ENCODE measurements around the gene LOXHD1. TPM values are rescaled to one million over a fixed set of nuclear protein-coding genes. Genes with fewer than 3 reads are reported as not detected.

LOXHD1 gene
- total RNA-seq, 1 donor from 2014 or later: not detected

- no peak for TF ChIP-seq CTCF (IDR thresholded peaks at IDR 0.05)
- no peak for TF ChIP-seq POLR2AphosphoS5 (IDR thresholded peaks at IDR 0.05; ENCODE audit: insufficient read depth in 1 of 2, low read depth in 1 of 2)
- no peak for TF ChIP-seq POLR2A (IDR thresholded peaks at IDR 0.05)
- Histone ChIP-seq H3K4me1 (no peaks in the 10 kb centered on the region), H3K9me3 (no peaks in the 10 kb centered on the region), H3K4me3 (no peak overlapping the region), H3K27me3 (no peaks in the 10 kb centered on the region), H3K36me3 (no peaks in the 10 kb centered on the region), H3K27ac (no peak overlapping the region)
- intact Hi-C loops (cut with DNase I): no loop called here
- peak in 1 of 2 donors; percentile 34 for DNase-seq (ENCODE audit: extremely low spot score in 2 of 2)
These were observed 86.9 kb downstream of the LOXHD1 start for GRCh38 chr18:46570134-46570533.

- no peak for TF ChIP-seq POLR2A (IDR thresholded peaks at IDR 0.05)
- TF ChIP-seq CTCF (IDR thresholded peaks at IDR 0.05): no peak
- TF ChIP-seq POLR2AphosphoS5 (IDR thresholded peaks at IDR 0.05; ENCODE audit: insufficient read depth in 1 of 2, low read depth in 1 of 2): no peak
- H3K4me1 ChIP-seq: no peaks in the 10 kb centered on the region
- no peaks in the 10 kb centered on the region for H3K27me3 ChIP-seq
- no peak overlapping the region for H3K4me3 ChIP-seq
- intact Hi-C loops (cut with DNase I): no loop called here
- H3K36me3 ChIP-seq: no peaks in the 10 kb centered on the region
- H3K27ac ChIP-seq: no peak overlapping the region
- H3K9me3 ChIP-seq: no peaks in the 10 kb centered on the region
- peak in 1 of 2 donors; percentile 52 for DNase-seq (ENCODE audit: extremely low spot score in 2 of 2)
These were observed 87.8 kb downstream of the LOXHD1 start for GRCh38 chr18:46569211-46569610.

GRCh38 chr18:46567196-46567595 lies 89.8 kb downstream of the LOXHD1 start:
- Histone ChIP-seq H3K9me3 (no peaks in the 10 kb centered on the region), H3K27ac (no peak overlapping the region), H3K36me3 (no peaks in the 10 kb centered on the region), H3K27me3 (no peaks in the 10 kb centered on the region), H3K4me3 (no peak overlapping the region), H3K4me1 (no peaks in the 10 kb centered on the region)
- TF ChIP-seq POLR2A (IDR thresholded peaks at IDR 0.05) (no peak), POLR2AphosphoS5 (IDR thresholded peaks at IDR 0.05; ENCODE audit: insufficient read depth in 1 of 2, low read depth in 1 of 2) (no peak), CTCF (IDR thresholded peaks at IDR 0.05) (no peak)
- peak in 1 of 2 donors; percentile 25 for DNase-seq (ENCODE audit: extremely low spot score in 2 of 2)
- intact Hi-C loops (cut with DNase I): no loop called here

- peak in 1 of 2 donors; percentile 79 for DNase-seq (ENCODE audit: extremely low spot score in 2 of 2)
- TF ChIP-seq POLR2AphosphoS5 (IDR thresholded peaks at IDR 0.05; ENCODE audit: insufficient read depth in 1 of 2, low read depth in 1 of 2): no peak
- TF ChIP-seq POLR2A (IDR thresholded peaks at IDR 0.05): no peak
- no peak for TF ChIP-seq CTCF (IDR thresholded peaks at IDR 0.05)
- intact Hi-C loops (cut with DNase I): no loop called here
These were observed 90.9 kb downstream of the LOXHD1 start for GRCh38 chr18:46566111-46566510.

GRCh38 chr18:46565256-46565655 lies 91.8 kb downstream of the LOXHD1 start:
- Histone ChIP-seq H3K9me3 (no peaks in the 10 kb centered on the region), H3K4me3 (no peak overlapping the region), H3K27ac (no peak overlapping the region), H3K4me1 (no peaks in the 10 kb centered on the region), H3K27me3 (no peaks in the 10 kb centered on the region), H3K36me3 (no peaks in the 10 kb centered on the region)
- TF ChIP-seq CTCF (IDR thresholded peaks at IDR 0.05): no peak
- TF ChIP-seq POLR2A (IDR thresholded peaks at IDR 0.05): no peak
- no peak for TF ChIP-seq POLR2AphosphoS5 (IDR thresholded peaks at IDR 0.05; ENCODE audit: insufficient read depth in 1 of 2, low read depth in 1 of 2)
- DNase-seq (ENCODE audit: extremely low spot score in 2 of 2): no peak
- intact Hi-C loops (cut with DNase I): no loop called here

More at GRCh38 chr18:46566111-46566510, 90.9 kb downstream of the LOXHD1 start:
- H3K36me3 ChIP-seq: no peaks in the 10 kb centered on the region
- no peak overlapping the region for H3K4me3 ChIP-seq
- no peaks in the 10 kb centered on the region for H3K4me1 ChIP-seq
- no peak overlapping the region for H3K27ac ChIP-seq
- H3K9me3 ChIP-seq: no peaks in the 10 kb centered on the region
- H3K27me3 ChIP-seq: no peaks in the 10 kb centered on the region

Measured in vagina (tissue), 2 donors.